Gastrocnemius medialis (tissue), 4 donors: ENCODE results near the gene CDADC1. TPM values are rescaled to one million over a fixed set of nuclear protein-coding genes. Genes with fewer than 3 reads are reported as not detected.
A peak's percentile ranks its signal among the peaks of the same experiment; 100 is the strongest.

Experiments used
- ATAC-seq, 2 donors: fragments of 150-250 bp; one replicate each; pipeline ENCODE4 v1.9.1; 2016
- DNase-seq, 2 donors: peaks; one replicate each; pipeline ENCODE4 v3.0.0-alpha.2; 2019
- H3K27ac ChIP-seq, 4 donors: fragments of 200-600 bp; sonication (generic); 1 replicate in 1 of 4; 2 replicates in 3 of 4; pipeline ENCODE4 v1.5.1; 2016 to 2018; ENCODE audit warnings: mild to moderate bottlenecking in 2 of 4, moderate library complexity in 1 of 4
- H3K27me3 ChIP-seq, 3 donors: fragments of 200-600 bp; sonication (generic) in 2 of 3; 1 replicate in 1 of 3; 2 replicates in 2 of 3; pipeline versions ENCODE4 v1.5.1 to v1.6.0; 2016 to 2019; ENCODE audit warnings: mild to moderate bottlenecking in 1 of 3, moderate library complexity in 1 of 3
- H3K36me3 ChIP-seq, 2 donors: fragments of 200-600 bp; sonication (generic) in 1 of 2; one replicate each; pipeline ENCODE4 v1.5.1; 2017 to 2018
- H3K4me1 ChIP-seq, 2 donors: fragments of 200-600 bp; sonication (generic) in 1 of 2; one replicate each; pipeline ENCODE4 v1.5.1; 2016 to 2017; ENCODE audit warnings: mild to moderate bottlenecking in 2 of 2
- H3K4me3 ChIP-seq, 4 donors: fragments of 200-600 bp; sonication (generic) in 3 of 4; 1 replicate in 1 of 4; 2 replicates in 3 of 4; pipeline ENCODE4 v1.5.1; 2016 to 2019; ENCODE audit warnings: mild to moderate bottlenecking in 2 of 4
- H3K9me3 ChIP-seq, 3 donors: fragments of 200-600 bp; sonication (generic) in 2 of 3; 1 replicate in 1 of 3; 2 replicates in 2 of 3; pipeline ENCODE4 v1.5.1; 2016 to 2019
- CTCF ChIP-seq, 5 experiments: fragments of 450-650 bp in 3 of 5; fragments of 200-600 bp in 2 of 5; sonication (generic) in 2 of 5; IDR thresholded peaks in 4 of 5; conservative IDR thresholded peaks in 1 of 5; 1 replicate in 4 of 5; 2 replicates in 1 of 5; pipeline ENCODE4 v1.5.1; 2016 to 2019; ENCODE audit warnings: antibody characterized with exemption in 5 of 5, mild to moderate bottlenecking in 3 of 5, moderate library complexity in 3 of 5
- POLR2A ChIP-seq, 2 donors: fragments of 450-650 bp; IDR thresholded peaks; one replicate each; pipeline ENCODE4 v1.6.1; 2017; ENCODE audit warnings: antibody characterized with exemption in 2 of 2, mild to moderate bottlenecking in 2 of 2, moderate library complexity in 2 of 2
- in situ Hi-C, 4 donors: fragments of 200-750 bp; cut with MboI; loops; one replicate each; pipeline versions ENCODE4 v1.15.0 to v1.8.0; 2017; ENCODE audit warnings: low sequenced_read_pairs in 4 of 4
- intact Hi-C: fragments of 100-400 bp; cut with DNase I; formaldehyde crosslinking; loops from one replicate; pipeline ENCODE4 v1.15.1; 2023; ENCODE audit warnings: low total_unique reads
- total RNA-seq, 4 donors: library from RNA; depleted of rRNA; stranded (reverse); fragments of >200 nt; gene quantifications; one replicate each; pipeline versions ENCODE4 v1.1.0 to v1.2.3, GENCODE V29; 2016

Gene CDADC1
- total RNA-seq, 4 donors from 2014 or later: 1.00 to 8.6 (median 3.9) TPM

- in situ Hi-C loops: loop anchor here in 1 of 4 donors (10.0 kb wide), 1 partner anchor 317 kb away; no protein-coding TSS in a partner anchor
- intact Hi-C loops: no loop called here
- H3K9me3 ChIP-seq: no peaks in the 10 kb centered on the region
- no peaks in the 10 kb centered on the region for H3K27me3 ChIP-seq
- DNase-seq (no peak), ATAC-seq (no peak)
- no peak for TF ChIP-seq POLR2A (IDR thresholded peaks at IDR 0.05)
- TF ChIP-seq CTCF (IDR thresholded peaks at IDR 0.05 in 4 of 5, conservative IDR thresholded peaks at IDR 0.05 in 1 of 5): no peak
- peaks cover 0 to 5% of the 10 kb centered on the region in 2 donors for H3K4me1 ChIP-seq
- no peak overlapping the region for H3K27ac ChIP-seq
- H3K36me3 ChIP-seq: no peaks in the 10 kb centered on the region
- no peak overlapping the region for H3K4me3 ChIP-seq
Observed at GRCh38 chr13:49297338-49297737, 49.6 kb downstream of the CDADC1 start.

GRCh38 chr13:49298416-49298815, 50.7 kb downstream of the CDADC1 start:
- ATAC-seq: no peak
- TF ChIP-seq CTCF (IDR thresholded peaks at IDR 0.05 in 4 of 5, conservative IDR thresholded peaks at IDR 0.05 in 1 of 5) (no peak), POLR2A (IDR thresholded peaks at IDR 0.05) (no peak)
- no peaks in the 10 kb centered on the region for H3K4me1 ChIP-seq
- intact Hi-C loops (no loop called here), in situ Hi-C loops (loop anchor here in 1 of 4 donors (10.0 kb wide), 1 partner anchor 316 kb away; no protein-coding TSS in a partner anchor)
- H3K36me3 ChIP-seq: no peaks in the 10 kb centered on the region
- no peak overlapping the region for H3K27ac ChIP-seq
- no peak for DNase-seq
- no peaks in the 10 kb centered on the region for H3K9me3 ChIP-seq
- no peaks in the 10 kb centered on the region for H3K27me3 ChIP-seq
- no peak overlapping the region for H3K4me3 ChIP-seq

GRCh38 chr13:49298903-49299605, 51.3 kb downstream of the CDADC1 start:
- H3K4me3 ChIP-seq: no peak overlapping the region
- intact Hi-C loops: no loop called here
- in situ Hi-C loops: loop anchor here in 1 of 4 donors (10.0 kb wide), 1 partner anchor 316 kb away; no protein-coding TSS in a partner anchor
- TF ChIP-seq POLR2A (IDR thresholded peaks at IDR 0.05) (no peak), CTCF (IDR thresholded peaks at IDR 0.05 in 4 of 5, conservative IDR thresholded peaks at IDR 0.05 in 1 of 5) (no peak)
- no peaks in the 10 kb centered on the region for H3K27me3 ChIP-seq
- H3K4me1 ChIP-seq: no peaks in the 10 kb centered on the region
- DNase-seq (no peak), ATAC-seq (no peak)
- no peak overlapping the region for H3K27ac ChIP-seq
- no peaks in the 10 kb centered on the region for H3K36me3 ChIP-seq
- no peaks in the 10 kb centered on the region for H3K9me3 ChIP-seq

GRCh38 chr13:49300276-49300675, 52.6 kb downstream of the CDADC1 start:
- Histone ChIP-seq H3K27me3 (no peaks in the 10 kb centered on the region), H3K4me3 (no peak overlapping the region), H3K36me3 (no peaks in the 10 kb centered on the region), H3K4me1 (no peaks in the 10 kb centered on the region), H3K9me3 (no peaks in the 10 kb centered on the region), H3K27ac (peak overlapping the region in 2 of 4 donors; percentile 20 to 24)
- in situ Hi-C loops (loop anchor here in 3 of 4 donors (5.0 to 10.0 kb wide), 4 partner anchors 135 to 307 kb away; no protein-coding TSS in a partner anchor), intact Hi-C loops (no loop called here)
- TF ChIP-seq CTCF (IDR thresholded peaks at IDR 0.05 in 4 of 5, conservative IDR thresholded peaks at IDR 0.05 in 1 of 5) (no peak), POLR2A (IDR thresholded peaks at IDR 0.05) (no peak)
- DNase-seq (no peak), ATAC-seq (no peak)
